ENCODE results near the gene DBNDD2.

The DBNDD2 gene

GRCh38 chr20:45445805-45446562 is 37.9 kb downstream of the DBNDD2 start:
- Histone ChIP-seq H3K36me3 (ENCODE audit: low read length) (no peaks in the 10 kb centered on the region), H3K4me3 (ENCODE audit: insufficient read depth, low read length, poor library complexity, severe bottlenecking) (no peak overlapping the region), H2AFZ (ENCODE audit: low read depth, low read length, severe bottlenecking) (no peak overlapping the region), H3K9me2 (replicated peaks; ENCODE audit: insufficient read depth, low read length) (no peaks in the 10 kb centered on the region), H3K27ac (ENCODE audit: low read depth, low read length) (no peak overlapping the region), H3K4me2 (ENCODE audit: low read depth, low read length, poor library complexity, severe bottlenecking) (no peak overlapping the region), H3F3A (ENCODE audit: insufficient read depth) (no peaks in the 10 kb centered on the region), H3K79me2 (ENCODE audit: insufficient read depth, low read length) (no peaks in the 10 kb centered on the region), H4K20me1 (ENCODE audit: low read depth, low read length) (no peaks in the 10 kb centered on the region), H3K9me3 (ENCODE audit: insufficient read depth, low read length) (no peaks in the 10 kb centered on the region), H3K27me3 (ENCODE audit: low read length) (no peaks in the 10 kb centered on the region), H3K9ac (ENCODE audit: low read length) (no peak overlapping the region)
- TF ChIP-seq CTCF (IDR thresholded peaks at IDR 0.05; ENCODE audit: insufficient read depth, low read length, poor library complexity, severe bottlenecking) = peak; percentile 45
- TF ChIP-seq EZH2phosphoT487 (conservative IDR thresholded peaks at IDR 0.05; ENCODE audit: low read length) = no peak

- Histone ChIP-seq H3K9me2 (replicated peaks; ENCODE audit: insufficient read depth, low read length) (no peaks in the 10 kb centered on the region), H3K9me3 (ENCODE audit: insufficient read depth, low read length) (no peaks in the 10 kb centered on the region), H3F3A (ENCODE audit: insufficient read depth) (no peaks in the 10 kb centered on the region), H3K9ac (ENCODE audit: low read length) (no peak overlapping the region), H3K36me3 (ENCODE audit: low read length) (no peaks in the 10 kb centered on the region), H3K4me3 (ENCODE audit: insufficient read depth, low read length, poor library complexity, severe bottlenecking) (no peak overlapping the region), H3K27ac (ENCODE audit: low read depth, low read length) (no peak overlapping the region), H3K79me2 (ENCODE audit: insufficient read depth, low read length) (no peaks in the 10 kb centered on the region), H4K20me1 (ENCODE audit: low read depth, low read length) (no peaks in the 10 kb centered on the region), H2AFZ (ENCODE audit: low read depth, low read length, severe bottlenecking) (no peak overlapping the region), H3K27me3 (ENCODE audit: low read length) (no peaks in the 10 kb centered on the region), H3K4me2 (ENCODE audit: low read depth, low read length, poor library complexity, severe bottlenecking) (no peak overlapping the region)
- no peak for TF ChIP-seq EZH2phosphoT487 (conservative IDR thresholded peaks at IDR 0.05; ENCODE audit: low read length)
- no peak for TF ChIP-seq CTCF (IDR thresholded peaks at IDR 0.05; ENCODE audit: insufficient read depth, low read length, poor library complexity, severe bottlenecking)
Measured at GRCh38 chr20:45448270-45448669, 40.2 kb downstream of the DBNDD2 start.

- H3K9me2 ChIP-seq (replicated peaks; ENCODE audit: insufficient read depth, low read length) = no peaks in the 10 kb centered on the region
- no peaks in the 10 kb centered on the region for H3K79me2 ChIP-seq (ENCODE audit: insufficient read depth, low read length)
- no peak overlapping the region for H3K4me3 ChIP-seq (ENCODE audit: insufficient read depth, low read length, poor library complexity, severe bottlenecking)
- H3K27me3 ChIP-seq (ENCODE audit: low read length) = no peaks in the 10 kb centered on the region
- no peak overlapping the region for H3K27ac ChIP-seq (ENCODE audit: low read depth, low read length)
- no peak overlapping the region for H3K4me2 ChIP-seq (ENCODE audit: low read depth, low read length, poor library complexity, severe bottlenecking)
- no peaks in the 10 kb centered on the region for H3K36me3 ChIP-seq (ENCODE audit: low read length)
- H3K9me3 ChIP-seq (ENCODE audit: insufficient read depth, low read length) = no peaks in the 10 kb centered on the region
- H3F3A ChIP-seq (ENCODE audit: insufficient read depth) = no peaks in the 10 kb centered on the region
- H2AFZ ChIP-seq (ENCODE audit: low read depth, low read length, severe bottlenecking) = no peak overlapping the region
- H3K9ac ChIP-seq (ENCODE audit: low read length) = no peak overlapping the region
- no peak for TF ChIP-seq CTCF (IDR thresholded peaks at IDR 0.05; ENCODE audit: insufficient read depth, low read length, poor library complexity, severe bottlenecking)
- no peak for TF ChIP-seq EZH2phosphoT487 (conservative IDR thresholded peaks at IDR 0.05; ENCODE audit: low read length)
- H4K20me1 ChIP-seq (ENCODE audit: low read depth, low read length) = no peaks in the 10 kb centered on the region
Measured at GRCh38 chr20:45449528-45449927, 41.4 kb downstream of the DBNDD2 start.

All from SU-DHL-6 (cell line).